GM19193 (cell line): Measurements from ENCODE around the gene EIPR1.

Experiments used
- POLR2A ChIP-seq: IDR thresholded peaks from 4 replicates; pipeline ENCODE4 v1.6.1; 2011; ENCODE audit not compliant: insufficient read depth, insufficient read length; ENCODE audit errors: extremely low read depth

The EIPR1 gene

DNA sequence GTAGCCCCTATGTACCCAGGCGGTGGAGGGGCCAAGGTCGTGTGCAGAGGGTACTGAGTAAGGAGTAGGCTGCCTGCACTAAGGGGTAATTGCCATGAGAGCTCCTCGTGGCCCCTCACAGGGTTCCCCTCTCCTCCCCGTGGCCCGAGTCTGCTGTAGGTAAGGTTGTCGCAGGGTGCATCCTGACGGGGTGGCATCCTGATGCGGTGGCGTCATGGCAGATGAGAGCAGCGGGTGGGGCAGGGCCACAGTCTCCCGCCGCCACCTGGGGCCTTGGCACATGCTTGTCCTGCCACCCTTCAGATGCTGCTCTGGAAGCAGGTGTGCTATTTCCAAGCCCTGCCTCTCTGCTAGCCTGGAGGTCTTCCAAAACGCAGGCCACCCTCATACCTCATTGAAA lies 89.7 kb downstream of the EIPR1 start:
- no peak for TF ChIP-seq POLR2A

- TF ChIP-seq POLR2A = no peak
Measured at GRCh38 chr2:3285901-3286645, 91.5 kb downstream of the EIPR1 start.

DNA sequence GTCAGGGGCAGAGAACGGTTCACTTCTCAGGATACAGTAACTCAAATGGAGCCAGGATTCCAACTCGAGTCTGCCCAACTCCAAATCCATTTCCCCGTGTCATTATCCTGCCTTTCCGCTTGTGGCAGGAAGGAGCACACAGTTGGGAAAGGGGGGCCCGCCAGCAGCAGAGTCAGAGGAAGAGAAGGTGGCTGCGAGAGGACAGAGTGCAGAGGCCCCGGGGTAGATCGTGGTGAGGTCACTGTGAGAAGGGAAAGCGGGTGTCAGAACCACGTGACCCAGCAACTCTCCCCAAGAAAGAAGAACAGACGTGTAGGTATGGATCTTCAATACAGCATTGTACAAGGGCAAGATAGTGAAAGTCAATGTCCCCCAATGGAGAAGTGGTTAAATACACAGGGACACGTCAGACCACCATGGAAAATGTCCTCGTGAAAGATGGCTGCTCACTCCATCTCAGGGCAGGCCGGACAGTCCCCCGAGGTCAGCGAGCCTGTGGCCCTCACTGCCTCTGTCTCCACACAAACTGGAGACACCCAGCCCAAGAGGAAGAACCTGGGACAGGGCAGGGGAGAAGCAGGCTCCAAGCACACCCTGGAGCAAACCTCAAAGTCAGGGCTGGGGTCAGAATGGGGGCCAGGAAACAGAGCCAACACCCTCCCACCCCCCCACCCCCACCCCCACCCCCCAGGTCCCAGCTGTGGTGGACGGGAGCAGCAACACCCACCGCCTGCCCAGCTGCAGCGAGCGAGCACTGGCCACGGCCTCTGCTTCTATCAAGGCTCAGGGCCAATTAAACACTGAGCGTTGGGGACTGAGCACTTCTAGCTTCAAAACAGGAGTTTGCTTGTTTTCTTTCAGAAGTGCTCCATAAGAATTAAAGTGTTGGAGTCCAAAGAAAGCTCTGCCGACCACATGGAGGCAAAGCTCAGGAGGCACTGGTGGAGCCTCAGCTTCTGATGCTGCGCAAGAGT lies 92.7 kb downstream of the EIPR1 start:
- TF ChIP-seq POLR2A = no peak

DNA sequence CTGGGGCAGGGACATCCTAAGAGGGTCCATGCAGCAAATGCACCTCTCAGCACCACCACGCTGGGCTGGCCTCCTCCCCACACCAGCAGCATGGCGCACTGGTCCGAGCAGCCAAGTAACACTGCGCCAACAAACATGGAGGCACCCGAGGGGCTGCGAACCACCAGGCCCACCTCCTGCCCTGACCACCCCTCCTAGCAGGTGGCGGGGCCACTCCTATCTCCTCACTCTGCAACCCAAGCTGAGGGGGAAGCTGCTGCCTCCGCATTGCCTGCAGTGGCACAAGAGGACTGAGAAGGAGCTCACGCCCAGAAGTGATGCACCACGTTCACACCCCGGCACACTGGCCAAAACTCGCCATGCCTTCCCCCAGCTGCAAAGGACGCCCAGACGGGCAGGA lies 94.4 kb downstream of the EIPR1 start:
- no peak for TF ChIP-seq POLR2A

DNA sequence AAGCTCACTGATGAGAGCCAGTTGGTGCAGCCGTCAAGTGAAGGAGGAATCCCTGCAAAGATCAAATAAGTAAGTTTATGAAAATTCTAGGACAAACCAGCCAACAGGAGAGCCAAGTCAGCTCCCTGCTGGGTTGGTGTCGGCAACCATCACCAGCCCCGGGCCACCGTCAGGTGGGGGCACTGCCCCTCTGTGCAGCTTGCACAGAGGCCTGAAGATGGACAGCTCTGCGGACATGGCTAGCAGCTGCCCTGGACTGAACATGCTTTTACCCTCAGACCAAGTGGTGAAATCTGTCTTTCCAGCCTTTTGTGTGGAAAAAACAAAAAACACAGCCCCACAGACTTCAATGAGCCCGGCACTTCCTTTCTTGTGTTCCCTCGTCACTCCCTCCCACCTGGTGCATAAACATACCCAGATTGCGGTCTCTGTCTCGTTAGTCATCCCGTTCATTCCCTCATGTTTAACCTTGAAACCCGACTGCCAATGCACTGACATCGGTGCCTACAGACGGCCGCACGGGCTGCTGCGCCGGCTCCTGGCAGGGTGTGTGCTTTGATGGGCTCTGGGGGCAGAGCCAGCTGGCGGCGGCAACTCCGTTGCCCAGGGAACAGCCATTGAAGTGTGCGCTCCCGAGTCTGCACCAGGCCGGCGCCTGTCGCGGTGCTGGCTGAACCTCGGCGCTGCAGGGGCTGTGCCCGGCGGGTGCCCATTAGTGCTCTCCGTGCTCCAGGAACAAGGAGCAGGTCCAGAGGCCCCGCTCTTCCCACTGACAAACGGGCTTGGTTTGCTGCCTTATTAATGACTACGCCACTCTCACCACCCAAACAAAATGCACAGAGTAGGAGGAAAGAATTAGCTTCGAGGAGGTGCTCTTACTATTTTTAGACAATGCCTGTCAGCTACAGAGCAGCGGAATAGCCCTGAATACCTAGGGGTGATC lies 95.3 kb downstream of the EIPR1 start:
- no peak for TF ChIP-seq POLR2A

- TF ChIP-seq POLR2A = no peak
Measured at GRCh38 chr2:3280683-3281520, 96.7 kb downstream of the EIPR1 start.

DNA sequence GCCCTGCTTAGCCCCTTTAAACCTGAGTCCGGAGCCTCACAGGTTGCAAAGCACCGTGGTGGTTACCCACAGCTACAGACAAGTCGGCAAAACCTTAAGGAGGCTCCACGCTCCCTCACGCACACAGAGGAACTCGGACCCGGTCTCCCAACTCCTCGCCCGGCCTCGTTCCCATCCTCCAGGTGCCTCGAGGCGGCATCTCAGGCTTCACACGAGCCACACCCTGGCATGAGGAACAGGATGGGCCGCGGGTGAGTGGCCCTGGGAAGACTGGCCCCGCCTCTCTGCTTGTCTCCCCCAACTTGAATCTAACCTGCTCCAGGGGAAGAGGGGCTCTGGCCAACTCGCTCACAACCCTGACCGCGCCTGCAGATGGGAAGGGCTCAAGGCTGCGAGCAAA lies 97.4 kb downstream of the EIPR1 start:
- no peak for TF ChIP-seq POLR2A

GRCh38 chr2:3279236-3279960 lies 98.2 kb downstream of the EIPR1 start:
- no peak for TF ChIP-seq POLR2A

GRCh38 chr2:3278521-3279218 lies 98.9 kb downstream of the EIPR1 start:
- no peak for TF ChIP-seq POLR2A

DNA sequence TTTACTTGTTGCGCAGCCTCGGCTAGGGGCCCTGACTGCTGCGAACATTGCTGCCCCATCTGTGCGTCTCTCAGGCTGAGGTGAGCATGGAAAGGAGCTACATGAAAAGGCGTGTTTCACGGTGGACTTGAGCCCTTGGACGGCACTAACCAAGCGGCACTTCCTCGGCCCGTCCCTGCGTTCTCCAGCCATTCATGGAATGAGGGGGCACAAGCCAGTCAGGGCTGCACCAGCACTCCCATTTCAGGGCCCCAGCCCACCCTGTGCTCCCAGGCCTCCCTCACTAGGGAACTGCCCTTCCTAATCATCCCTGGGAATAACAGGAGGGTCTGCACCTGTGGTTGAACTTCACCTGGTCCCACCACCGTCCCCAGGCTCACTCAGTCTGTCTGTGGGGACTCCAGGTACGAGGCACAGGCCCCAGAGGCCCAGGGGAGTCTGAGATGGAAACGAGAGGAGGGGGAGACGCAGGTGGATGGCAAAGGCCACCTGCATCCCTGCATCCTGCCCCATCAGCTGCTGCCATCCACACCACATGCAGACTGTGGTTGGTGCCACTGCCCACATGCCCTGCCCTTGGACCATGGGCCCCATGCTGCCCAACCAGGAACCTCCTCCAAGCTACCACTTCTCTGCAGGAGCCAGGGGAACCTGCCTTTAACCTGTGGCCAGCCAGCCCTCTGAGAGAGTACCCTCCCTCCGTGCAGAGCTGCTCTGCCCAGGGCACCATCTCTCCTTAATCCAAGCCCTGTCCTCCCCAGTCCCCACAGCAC lies 99.7 kb downstream of the EIPR1 start:
- no peak for TF ChIP-seq POLR2A

GRCh38 chr2:3277050-3277747 lies 100.4 kb downstream of the EIPR1 start:
- TF ChIP-seq POLR2A = no peak

- TF ChIP-seq POLR2A = no peak
Measured at GRCh38 chr2:3272761-3273160, 104.9 kb downstream of the EIPR1 start.

DNA sequence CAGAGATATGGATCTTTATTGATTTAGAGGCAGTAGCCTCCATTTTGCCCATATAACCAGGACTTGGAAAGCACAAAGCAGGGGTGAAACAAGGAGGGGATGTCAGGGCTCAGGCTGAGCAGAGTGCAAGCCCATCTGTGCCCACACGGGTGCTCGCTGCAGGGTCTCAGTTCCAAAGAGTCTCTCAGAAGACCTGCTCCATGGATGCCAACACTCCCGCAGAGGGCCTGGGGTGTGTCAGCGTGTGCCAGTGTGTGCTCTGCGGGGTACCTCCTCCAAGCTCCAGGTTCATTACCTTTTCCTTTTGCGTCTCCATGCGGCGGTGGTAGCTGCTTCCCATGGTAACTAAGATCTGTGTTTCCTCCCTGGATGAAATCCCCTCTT lies 107.5 kb downstream of the EIPR1 start:
- no peak for TF ChIP-seq POLR2A
